Natural killer cell (primary cell): ENCODE data around the gene EHBP1L1. TPM values are rescaled to one million over a fixed set of nuclear protein-coding genes. Genes with fewer than 3 reads are reported as not detected.

Experiments
- ATAC-seq, 3 donors: fragments of 150-1000 bp in 2 of 3; fragments of 200-7000 bp in 1 of 3; cut with Tn5 transposase; 1 replicate in 1 of 3; 2 replicates in 2 of 3; pipeline ENCODE4 v1.10.0; 2021; ENCODE audit warnings: mild to moderate bottlenecking in 2 of 3, moderate library complexity in 2 of 3
- DNase-seq, 2 donors: peaks; one replicate each; pipeline versions ENCODE4 v3.0.0 to v3.0.0-alpha.2; 2013 to 2021; ENCODE audit warnings: mixed read lengths in 1 of 2
- H3K27ac ChIP-seq: one replicate; pipeline ENCODE4 v1.5.1; 2013; ENCODE audit warnings: mild to moderate bottlenecking, low read length
- H3K27me3 ChIP-seq: one replicate; pipeline ENCODE4 v1.6.1; 2013; ENCODE audit warnings: low read length; ENCODE audit not compliant: control insufficient read depth, insufficient read depth
- H3K36me3 ChIP-seq: one replicate; pipeline ENCODE4 v1.6.1; 2013; ENCODE audit warnings: low read length; ENCODE audit not compliant: control insufficient read depth, insufficient read depth
- H3K4me1 ChIP-seq: one replicate; pipeline ENCODE4 v1.6.1; 2013; ENCODE audit warnings: low read length; ENCODE audit not compliant: control insufficient read depth, insufficient read depth
- H3K4me3 ChIP-seq: one replicate; pipeline ENCODE4 v1.5.1; 2013; ENCODE audit warnings: low read length
- H3K9me3 ChIP-seq: one replicate; pipeline ENCODE4 v1.6.1; 2013; ENCODE audit warnings: low read length; ENCODE audit not compliant: control insufficient read depth, insufficient read depth
- H3K27ac Mint-ChIP-seq, 2 donors: one replicate each; pipeline ENCODE4 v1.8.0; 2022; ENCODE audit warnings: mild to moderate bottlenecking in 2 of 2, mixed read lengths in 2 of 2, moderate library complexity in 1 of 2
- H3K27me3 Mint-ChIP-seq, 2 donors: one replicate each; pipeline ENCODE4 v1.8.0; 2022; ENCODE audit warnings: low read depth in 2 of 2, mixed read lengths in 2 of 2
- H3K36me3 Mint-ChIP-seq: one replicate; pipeline ENCODE4 v1.8.0; 2022; ENCODE audit warnings: mixed read lengths
- H3K4me1 Mint-ChIP-seq, 2 donors: one replicate each; pipeline ENCODE4 v1.8.0; 2022; ENCODE audit warnings: mixed read lengths in 2 of 2
- H3K4me3 Mint-ChIP-seq: one replicate; pipeline ENCODE4 v1.8.0; 2022; ENCODE audit warnings: mild to moderate bottlenecking, moderate library complexity, mixed read lengths
- H3K9me3 Mint-ChIP-seq, 2 donors: one replicate each; pipeline ENCODE4 v1.8.0; 2022; ENCODE audit warnings: mixed read lengths in 2 of 2
- WGBS: methylation state at CpG from one replicate; pipeline ENCODE4 v1.1.7; 2013; ENCODE audit warnings: missing lambda C conversion rate; ENCODE audit not compliant: insufficient coverage; 5-methylcytosine and 5-hydroxymethylcytosine counted together
- intact Hi-C: fragments of 100-400 bp; cut with micrococcal nuclease; formaldehyde crosslinking; loops from one replicate; pipeline ENCODE4 v1.14.2; 2022
- total RNA-seq, 4 donors: library from RNA; stranded (reverse); fragments of 120-200 nt in 1 of 4; gene quantifications; one replicate each; pipeline versions ENCODE4 v1.2.3 to v1.2.4, GENCODE V29; 2013 to 2022
- TF ChIP-seq, protein P1 (sequence below): fragments of 200-600 bp; IDR thresholded peaks from one replicate; pipeline ENCODE4 v1.8.0; 2022; ENCODE audit warnings: antibody characterized with exemption

Gene EHBP1L1
- total RNA-seq, 3 donors from 2014 or later (not counting 1 experiment from before 2014, with no cell fraction given): 129 to 137 (median 135) TPM

DNA sequence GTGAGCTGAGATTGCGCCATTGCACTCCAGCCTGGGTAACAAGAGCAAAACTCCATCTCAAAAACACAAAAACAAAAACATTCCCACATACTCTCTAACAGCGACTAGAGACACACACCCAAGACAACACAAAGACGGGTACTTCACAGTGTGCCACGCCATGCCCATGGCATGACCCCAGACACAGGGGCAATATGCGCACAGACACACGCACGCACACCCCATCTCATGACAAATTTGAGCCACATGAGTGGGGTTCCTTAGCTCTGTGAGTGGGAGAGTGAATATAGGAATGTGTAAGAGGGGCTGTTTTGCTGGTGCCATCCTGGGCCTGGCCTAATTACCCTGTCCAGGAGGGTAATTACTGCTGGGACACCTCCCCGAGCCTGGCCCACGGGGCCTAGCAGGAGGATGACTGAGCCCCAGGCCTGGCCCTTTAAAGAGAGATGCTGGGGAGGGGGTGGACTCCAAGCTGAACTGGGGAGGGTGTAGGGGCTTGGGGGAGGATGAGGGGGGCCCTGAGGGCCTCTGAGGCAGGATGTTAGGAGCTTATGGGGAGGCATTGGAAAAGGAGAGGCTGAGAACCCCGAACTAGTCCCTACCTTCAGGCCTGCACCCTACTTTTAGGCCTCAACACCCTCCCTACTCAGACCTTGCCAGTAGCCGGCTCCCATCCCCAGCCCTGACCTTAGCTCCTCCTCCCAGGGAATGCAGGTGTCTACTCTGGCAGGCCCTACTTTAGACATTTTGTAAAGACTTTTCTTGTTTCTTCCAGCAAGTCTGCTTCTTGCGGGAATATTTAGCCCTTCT, 19.2 kb upstream of the EHBP1L1 start:
- Mint-ChIP-seq H3K9me3 (no peaks in the 10 kb centered on the region), H3K36me3 (no peaks in the 10 kb centered on the region), H3K27ac (peak overlapping the region; percentile 88 to 95), H3K4me1 (peaks cover 36 to 68% of the 10 kb centered on the region in 2 donors), H3K4me3 (peak overlapping the region; percentile 91), H3K27me3 (no peaks in the 10 kb centered on the region)
- Histone ChIP-seq H3K4me3 (peak overlapping the region; percentile 46), H3K36me3 (peaks cover 3% of the 10 kb centered on the region), H3K9me3 (no peaks in the 10 kb centered on the region), H3K27me3 (no peaks in the 10 kb centered on the region), H3K27ac (peak overlapping the region; percentile 84), H3K4me1 (peaks cover 72% of the 10 kb centered on the region)
- ATAC-seq: no peak
- TF ChIP-seq, protein P1, sequence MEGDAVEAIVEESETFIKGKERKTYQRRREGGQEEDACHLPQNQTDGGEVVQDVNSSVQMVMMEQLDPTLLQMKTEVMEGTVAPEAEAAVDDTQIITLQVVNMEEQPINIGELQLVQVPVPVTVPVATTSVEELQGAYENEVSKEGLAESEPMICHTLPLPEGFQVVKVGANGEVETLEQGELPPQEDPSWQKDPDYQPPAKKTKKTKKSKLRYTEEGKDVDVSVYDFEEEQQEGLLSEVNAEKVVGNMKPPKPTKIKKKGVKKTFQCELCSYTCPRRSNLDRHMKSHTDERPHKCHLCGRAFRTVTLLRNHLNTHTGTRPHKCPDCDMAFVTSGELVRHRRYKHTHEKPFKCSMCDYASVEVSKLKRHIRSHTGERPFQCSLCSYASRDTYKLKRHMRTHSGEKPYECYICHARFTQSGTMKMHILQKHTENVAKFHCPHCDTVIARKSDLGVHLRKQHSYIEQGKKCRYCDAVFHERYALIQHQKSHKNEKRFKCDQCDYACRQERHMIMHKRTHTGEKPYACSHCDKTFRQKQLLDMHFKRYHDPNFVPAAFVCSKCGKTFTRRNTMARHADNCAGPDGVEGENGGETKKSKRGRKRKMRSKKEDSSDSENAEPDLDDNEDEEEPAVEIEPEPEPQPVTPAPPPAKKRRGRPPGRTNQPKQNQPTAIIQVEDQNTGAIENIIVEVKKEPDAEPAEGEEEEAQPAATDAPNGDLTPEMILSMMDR: no peak
- 88% methylated on average over 12 of the region's 12 CpGs for WGBS
- intact Hi-C loops: no loop called here
- DNase-seq: peak in 1 of 2 donors; percentile 38

DNA sequence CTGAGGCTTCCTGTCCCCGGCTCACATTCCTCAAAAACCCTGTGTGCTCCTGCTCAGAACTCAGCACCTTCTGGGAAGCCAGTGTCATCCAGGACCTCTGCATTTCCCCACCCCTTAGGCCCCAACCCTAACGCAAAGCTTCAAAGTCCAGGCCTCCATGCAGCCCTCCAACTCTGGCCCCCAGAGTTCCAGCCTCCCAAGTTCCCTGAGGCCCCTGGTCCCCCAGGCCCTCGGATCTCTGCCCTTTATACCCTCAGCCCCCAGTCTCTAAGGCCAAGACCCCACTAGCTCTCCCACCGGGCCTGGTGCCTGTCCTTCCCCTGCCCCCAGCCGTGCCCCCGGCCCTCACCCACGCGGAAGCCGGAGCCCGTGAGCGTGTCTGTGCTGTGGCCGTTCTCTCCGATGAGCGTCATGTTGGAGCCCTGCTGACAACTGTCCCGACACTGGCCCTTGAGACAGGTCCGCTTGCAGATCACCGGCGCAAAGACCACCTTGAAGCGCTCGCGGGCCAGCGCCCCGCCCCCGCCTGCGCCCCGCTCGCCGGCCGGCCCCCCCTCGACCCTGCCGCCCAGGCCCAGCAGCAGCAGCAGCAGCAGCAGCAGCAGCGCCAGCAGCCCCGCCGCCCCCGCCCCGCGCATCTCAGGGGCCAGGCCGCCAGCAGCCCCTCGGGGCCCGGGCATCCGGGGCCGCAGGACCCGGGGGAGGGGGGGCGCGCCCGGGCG, 18.4 kb upstream of the EHBP1L1 start:
- peak in 2 of 3 donors; percentile 14 to 25 for ATAC-seq
- Mint-ChIP-seq H3K4me1 (peaks cover 28 to 61% of the 10 kb centered on the region in 2 donors), H3K27me3 (no peaks in the 10 kb centered on the region), H3K4me3 (peak overlapping the region; percentile 91), H3K27ac (peak overlapping the region; percentile 88 to 95), H3K36me3 (no peaks in the 10 kb centered on the region), H3K9me3 (no peaks in the 10 kb centered on the region)
- H3K4me1 ChIP-seq: peaks cover 64% of the 10 kb centered on the region
- H3K36me3 ChIP-seq: no peaks in the 10 kb centered on the region
- no peaks in the 10 kb centered on the region for H3K27me3 ChIP-seq
- peak overlapping the region; percentile 46 for H3K4me3 ChIP-seq
- WGBS: 7% methylated on average over 47 of the region's 47 CpGs
- no peaks in the 10 kb centered on the region for H3K9me3 ChIP-seq
- peak overlapping the region; percentile 84 for H3K27ac ChIP-seq
- intact Hi-C loops: no loop called here
- DNase-seq: peak in 1 of 2 donors; percentile 44
- TF ChIP-seq, protein P1: no peak

DNA sequence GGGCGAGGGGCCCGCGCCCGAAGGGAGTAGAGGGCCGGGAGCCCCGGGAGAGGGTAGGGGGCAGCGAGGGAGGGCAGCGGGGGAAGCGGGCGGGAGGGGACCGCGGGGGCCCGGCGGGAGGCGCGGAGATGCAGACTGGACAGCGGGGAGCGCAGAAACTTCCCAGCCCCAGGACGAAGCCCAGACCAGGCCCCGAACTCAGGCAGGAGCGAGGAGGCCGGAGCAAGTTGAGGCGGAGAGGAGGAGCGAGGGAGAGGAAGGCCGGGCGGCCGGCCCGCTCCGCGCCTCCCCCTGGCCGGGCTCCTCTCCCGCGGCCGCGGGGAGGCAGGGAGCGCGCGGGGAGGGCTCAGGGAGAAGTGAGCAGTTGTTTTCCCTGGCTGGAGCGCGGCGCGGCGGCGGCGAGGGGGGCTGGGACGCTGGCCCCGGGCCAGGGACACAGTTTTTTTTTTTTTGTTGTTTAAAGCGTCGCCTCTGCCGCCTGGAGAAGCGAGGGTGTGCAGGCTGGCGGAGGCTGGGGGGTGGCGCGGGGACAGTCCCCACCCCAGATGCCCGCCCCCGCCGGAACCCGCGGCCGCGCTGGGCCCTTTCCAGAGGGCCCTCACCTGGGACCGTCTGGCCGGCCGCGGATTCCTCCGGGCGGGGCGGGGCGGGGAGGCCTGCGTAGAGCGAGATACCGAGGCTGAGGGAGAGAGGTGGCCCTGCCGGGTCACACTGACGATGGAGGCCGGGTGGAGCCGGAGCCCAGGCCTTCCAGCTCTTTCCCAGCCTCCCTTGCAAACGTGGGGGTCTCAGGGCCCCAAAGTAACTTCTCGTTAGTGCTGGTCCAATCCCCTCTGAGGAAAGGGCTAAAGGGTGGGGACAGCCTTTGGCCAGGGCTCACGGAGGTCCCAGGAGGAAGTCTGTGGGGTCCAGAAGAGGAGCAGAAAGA, 17.6 kb upstream of the EHBP1L1 start, which contains the start of gene LTBP3:
Gene LTBP3 (minus strand): TSS at position 358 of the 928 bp plus-strand sequence. CDS start 400 bp downstream, outside the sequence.
- H3K36me3 ChIP-seq: no peaks in the 10 kb centered on the region
- H3K27ac Mint-ChIP-seq: peak within 1 kb of the TSS; percentile 88 to 95
- H3K27me3 Mint-ChIP-seq: no peaks in the 10 kb centered on the region
- DNase-seq: peak in 1 of 2 donors; percentile 67
- intact Hi-C loops: no loop called here
- peaks cover 56% of the 10 kb centered on the region for H3K4me1 ChIP-seq
- TF ChIP-seq, protein P1: no peak
- H3K36me3 Mint-ChIP-seq: no peaks in the 10 kb centered on the region
- H3K27me3 ChIP-seq: no peaks in the 10 kb centered on the region
- no peaks in the 10 kb centered on the region for H3K9me3 ChIP-seq
- peak within 1 kb of the TSS; percentile 98 for H3K27ac ChIP-seq
- peak; percentile 60 to 68 (median 62) for ATAC-seq
- under 1% methylated on average over 78 of the region's 79 CpGs for WGBS
- H3K4me3 ChIP-seq: peak within 1 kb of the TSS; percentile 48
- peaks cover 24 to 52% of the 10 kb centered on the region in 2 donors for H3K4me1 Mint-ChIP-seq
- no peaks in the 10 kb centered on the region for H3K9me3 Mint-ChIP-seq
- peak within 1 kb of the TSS; percentile 91 for H3K4me3 Mint-ChIP-seq
